Stimulated activated CD8-positive, alpha-beta memory T cell treated with anti-CD3 and anti-CD28 coated beads, Interleukin-15, amount 100 ng/mL, for 1 hour (primary cell): Measurements from ENCODE around the gene RNF34.
"Not testable (repeated sequence)": the region's sequence is repeated elsewhere in the genome, so short reads cannot be mapped to it uniquely, and the experiment has no call there.

Source experiments
- DNase-seq: peaks from one replicate; pipeline ENCODE4 v3.0.0-alpha.2; 2020; ENCODE audit warnings: low read depth

Gene RNF34

DNA sequence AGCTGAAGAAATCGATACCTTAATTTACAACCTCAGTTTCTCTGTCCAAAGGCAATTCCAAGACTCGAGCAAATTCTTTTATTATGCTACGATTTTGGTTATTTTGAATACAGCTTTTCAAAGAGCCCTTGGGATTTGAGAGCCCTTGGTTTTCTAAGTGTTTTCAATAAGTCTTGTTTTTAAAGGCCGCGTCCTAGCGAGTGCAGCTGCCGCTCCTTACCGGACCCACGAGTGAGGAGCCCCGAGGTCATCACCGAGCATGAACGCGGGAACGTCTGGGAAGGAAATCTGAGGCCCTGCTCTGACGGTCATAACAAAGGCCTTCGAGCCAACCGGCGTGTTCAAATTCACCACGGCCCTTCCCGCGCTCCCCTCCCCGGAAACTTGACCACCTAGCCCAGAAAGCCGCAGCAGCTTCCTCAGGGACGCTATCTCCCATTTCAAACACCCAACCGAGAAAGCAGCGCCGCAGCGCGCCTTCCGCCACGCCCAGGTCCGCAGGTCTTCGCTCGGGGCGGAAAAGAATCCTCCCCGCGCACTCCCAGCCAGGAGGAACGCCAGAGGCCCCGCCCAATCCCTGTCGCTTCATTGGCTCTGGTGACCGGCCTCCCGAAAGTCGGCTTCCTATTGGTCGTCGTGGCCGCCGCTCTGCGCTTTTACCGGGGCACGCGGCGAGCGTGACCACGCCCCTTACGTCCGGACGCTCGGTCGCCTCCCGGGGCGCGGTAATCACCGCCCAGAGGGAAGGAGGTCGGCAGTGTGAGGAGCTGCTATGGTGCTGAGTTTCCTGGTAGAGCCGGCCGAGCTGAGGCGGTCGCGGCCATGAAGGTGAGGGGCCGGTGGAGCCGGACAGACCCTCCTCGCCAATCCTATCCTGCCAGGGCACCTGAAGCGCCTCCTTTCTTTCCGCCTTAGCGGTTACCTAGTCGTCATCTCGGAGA, at the start of gene RNF34:
RNF34 (plus strand) TSS at position 728 of the 941 bp plus-strand sequence; CDS start at position 823, 95 bp downstream.
- DNase-seq = peak; percentile 94

- DNase-seq = peak; percentile 74
Measured at GRCh38 chr12:121351820-121352681, 47.9 kb upstream of the RNF34 start, which contains the start of gene ANAPC5. TSS of gene ANAPC5 (minus strand) at chr12:121352411. CDS start at chr12:121352340, 71 bp downstream.

DNA sequence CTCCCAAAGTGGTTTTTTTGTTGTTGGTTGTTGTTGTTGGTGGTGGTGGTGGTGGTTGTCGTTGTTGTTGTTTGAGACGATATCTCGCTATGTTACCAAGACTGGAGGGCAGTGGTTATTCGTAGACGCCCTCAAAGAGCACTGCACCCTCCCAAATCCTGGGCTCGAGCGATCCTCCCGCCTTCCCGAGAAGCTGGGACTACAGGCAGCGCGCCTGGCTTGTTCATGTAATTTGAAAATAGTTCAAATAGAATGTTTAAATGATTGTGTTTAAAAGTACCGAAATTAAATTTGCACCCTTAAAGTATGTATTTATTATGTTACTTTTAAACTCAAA, 47.3 kb upstream of the RNF34 start:
- DNase-seq = no peak

DNA sequence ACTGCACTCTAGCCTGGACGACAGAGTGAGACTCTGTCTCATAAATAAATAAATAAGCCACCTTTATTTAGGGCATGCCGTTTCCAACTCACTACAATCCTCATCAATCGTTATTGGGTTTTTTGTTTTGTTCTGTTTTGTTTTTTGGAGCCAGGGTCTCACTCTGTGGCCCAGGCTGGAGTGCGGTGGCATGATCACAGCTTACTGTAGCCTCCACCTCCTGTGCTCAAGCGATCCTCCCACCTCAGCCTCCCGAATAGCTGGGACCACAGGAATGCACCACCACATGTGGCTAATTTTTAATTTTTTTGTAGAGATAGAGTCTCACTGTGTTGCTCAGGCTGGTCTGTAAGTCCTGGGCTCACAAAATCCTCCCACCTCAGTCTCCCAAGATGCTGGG, 44.1 kb upstream of the RNF34 start:
- no peak for DNase-seq

DNA sequence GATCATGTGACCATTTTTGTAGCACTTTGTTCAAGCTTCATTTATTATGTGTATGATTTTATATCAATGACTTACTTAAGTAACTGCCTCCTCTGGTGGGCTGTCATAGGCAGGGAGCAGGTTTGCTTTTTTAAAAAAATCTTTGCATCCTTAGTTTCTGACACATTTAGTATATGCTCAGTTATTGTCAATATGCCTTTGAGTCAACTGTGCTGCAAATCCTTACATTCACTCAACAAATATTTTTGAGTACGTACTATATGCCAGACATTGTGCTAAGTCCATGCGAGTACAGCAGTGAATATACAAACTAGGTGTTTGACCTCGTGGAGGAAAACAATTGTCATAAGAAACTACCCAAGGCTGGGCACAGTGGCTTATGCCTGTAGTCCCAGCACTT, 43.3 kb upstream of the RNF34 start:
- no peak for DNase-seq

DNA sequence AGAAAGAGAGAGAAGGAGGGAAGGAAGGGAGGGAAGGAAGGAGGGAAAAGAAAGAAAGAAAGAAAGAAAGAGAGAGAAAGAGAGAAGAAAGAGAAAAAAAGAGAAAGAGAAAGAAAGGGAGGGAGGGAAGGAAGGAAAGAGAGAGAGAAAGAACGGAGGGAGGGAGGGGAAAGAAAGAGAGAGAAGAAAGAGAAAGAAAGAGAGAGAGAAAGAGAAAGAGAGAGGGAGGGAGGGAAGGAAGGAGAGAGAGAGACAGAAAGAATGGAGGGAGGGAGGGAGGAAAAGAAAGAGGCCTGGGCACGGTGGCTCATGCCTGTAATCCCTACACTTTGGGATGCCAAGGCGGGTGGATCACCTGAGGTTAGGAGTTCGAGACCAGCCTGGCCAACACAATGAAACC, 42.6 kb upstream of the RNF34 start:
- no peak for DNase-seq

DNA sequence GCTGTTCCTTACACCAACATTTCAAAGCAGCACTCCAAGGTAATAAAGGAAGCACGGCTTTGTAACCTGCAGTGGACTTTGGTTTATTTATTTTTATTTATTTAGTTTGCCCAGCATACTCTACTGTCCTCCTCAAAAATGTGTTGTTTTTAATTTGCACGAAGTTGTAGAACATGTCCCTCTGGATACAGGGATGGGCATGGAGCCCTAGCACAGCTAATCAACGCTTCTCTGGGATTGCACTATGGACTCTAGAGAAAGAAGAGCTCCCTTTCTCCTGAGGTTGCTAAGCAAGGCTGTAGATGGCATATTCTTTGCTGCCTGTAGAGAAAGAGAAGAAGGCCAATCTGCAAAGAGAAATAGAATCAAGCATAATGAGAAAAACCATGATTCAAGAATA, 41.8 kb upstream of the RNF34 start:
- no peak for DNase-seq

DNA sequence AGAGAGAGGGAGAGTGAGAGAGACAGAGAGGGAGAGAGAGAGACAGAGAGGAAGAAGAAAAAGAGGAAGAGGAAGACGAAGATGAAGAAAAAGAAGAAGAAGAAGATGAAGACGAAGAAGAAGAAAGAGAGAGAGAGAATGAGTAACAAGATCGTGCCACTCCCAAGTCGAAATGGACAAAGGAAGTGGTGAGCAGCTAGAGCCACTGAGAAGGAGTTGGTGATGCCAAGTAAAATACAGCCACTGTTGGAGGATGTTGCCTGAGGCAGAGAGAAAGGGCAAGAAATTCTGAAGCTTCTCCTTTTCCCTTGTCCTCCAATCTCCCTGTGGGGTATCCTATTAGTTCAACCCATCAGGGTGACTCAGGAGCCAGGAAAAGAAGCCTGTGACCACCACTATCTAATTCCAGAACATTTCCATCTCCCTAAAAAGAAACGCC, 35.2 kb upstream of the RNF34 start:
- no peak for DNase-seq

DNA sequence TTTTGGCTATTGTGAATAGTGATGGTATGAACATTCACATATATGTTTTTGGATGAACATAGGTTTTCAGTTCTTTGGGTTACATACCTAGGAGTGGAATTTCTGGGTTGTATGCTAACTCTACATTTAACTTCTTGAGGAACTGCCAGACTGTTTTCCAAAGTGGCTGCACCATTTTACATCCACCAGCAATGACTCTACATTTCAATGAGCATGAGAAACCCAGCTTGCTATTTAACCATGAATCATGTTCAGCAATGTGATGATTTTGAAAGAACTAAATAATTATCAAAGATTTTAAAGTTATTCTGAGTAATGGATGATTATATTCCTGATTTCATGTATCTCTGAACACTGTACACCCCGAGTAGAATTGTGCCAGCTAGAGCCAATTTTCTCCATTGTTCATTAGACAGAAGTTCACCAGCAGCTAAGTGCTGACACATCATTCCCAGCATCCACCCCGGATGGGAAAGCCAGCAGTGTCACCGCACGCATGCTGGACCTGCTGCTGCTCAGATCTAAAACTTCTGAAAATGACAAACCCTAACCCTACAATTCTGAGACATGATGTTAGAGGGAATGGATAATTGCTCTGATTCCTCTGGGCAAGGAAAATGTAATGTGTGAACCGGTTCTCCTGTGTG, 34.4 kb upstream of the RNF34 start:
- no peak for DNase-seq

- no peak for DNase-seq
Measured at GRCh38 chr12:121366063-121366459, 33.9 kb upstream of the RNF34 start.

DNA sequence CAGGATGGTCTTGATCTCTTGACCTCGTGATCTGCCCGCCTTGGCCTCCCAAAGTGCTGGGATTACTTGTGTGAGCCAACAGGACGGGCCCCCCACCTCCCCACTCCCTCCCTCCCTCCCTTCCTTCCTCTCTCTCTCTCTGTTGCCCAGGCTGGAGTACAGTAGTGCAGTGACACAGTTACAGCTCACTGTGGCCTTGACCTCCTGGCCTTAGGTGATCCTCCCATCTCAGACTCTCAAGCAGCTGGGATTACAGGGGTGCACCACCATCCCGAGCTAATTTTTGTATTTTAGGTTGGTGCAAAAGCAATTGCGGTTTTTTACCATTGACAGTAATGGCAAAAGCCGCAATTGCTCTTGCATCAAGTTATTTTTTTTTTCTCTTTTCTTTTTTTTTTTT, 28.5 kb upstream of the RNF34 start:
- no peak for DNase-seq

DNA sequence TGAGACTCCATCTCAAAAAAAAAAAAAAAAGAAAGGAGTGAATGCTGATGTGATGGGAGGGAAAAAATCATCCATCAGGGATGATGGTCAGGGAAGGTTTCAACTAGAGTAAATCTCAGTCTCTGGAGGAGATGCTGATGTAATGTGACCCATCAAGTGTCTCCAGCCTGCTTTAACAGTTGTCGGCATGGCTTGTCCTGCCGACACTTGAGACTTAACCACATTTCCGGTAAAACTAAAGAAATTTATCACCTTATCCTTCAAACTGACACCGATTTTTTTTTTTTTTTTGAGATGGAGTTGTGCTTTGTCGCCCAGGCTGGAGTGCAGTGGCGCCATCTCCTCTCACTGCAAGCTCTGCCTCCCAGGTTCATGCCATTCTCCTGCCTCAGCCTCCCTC, 26.2 kb upstream of the RNF34 start:
- DNase-seq = no peak

DNA sequence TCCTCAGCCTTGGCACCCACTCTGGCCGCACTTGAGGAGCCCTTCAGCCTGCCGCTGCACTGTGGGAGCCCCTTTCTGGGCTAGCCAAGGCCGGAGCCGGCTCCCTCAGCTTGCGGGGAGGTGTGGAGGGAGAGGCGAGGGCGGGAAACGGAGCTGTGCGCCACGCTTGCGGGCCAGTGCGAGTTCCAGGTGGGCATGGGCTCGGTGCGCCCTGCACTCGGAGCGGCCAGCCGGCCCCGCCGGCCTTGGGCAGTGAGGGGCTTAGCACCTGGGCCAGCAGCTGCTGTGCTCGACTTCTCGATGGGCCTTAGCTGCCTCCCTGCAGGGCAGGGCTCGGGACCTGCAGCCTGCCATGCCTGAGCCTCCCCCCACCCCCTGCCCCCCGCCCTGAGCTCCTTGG, 25.6 kb upstream of the RNF34 start:
- DNase-seq = not testable (repeated sequence)

GRCh38 chr12:121374945-121375584, 24.9 kb upstream of the RNF34 start:
- DNase-seq = not testable (repeated sequence)

DNA sequence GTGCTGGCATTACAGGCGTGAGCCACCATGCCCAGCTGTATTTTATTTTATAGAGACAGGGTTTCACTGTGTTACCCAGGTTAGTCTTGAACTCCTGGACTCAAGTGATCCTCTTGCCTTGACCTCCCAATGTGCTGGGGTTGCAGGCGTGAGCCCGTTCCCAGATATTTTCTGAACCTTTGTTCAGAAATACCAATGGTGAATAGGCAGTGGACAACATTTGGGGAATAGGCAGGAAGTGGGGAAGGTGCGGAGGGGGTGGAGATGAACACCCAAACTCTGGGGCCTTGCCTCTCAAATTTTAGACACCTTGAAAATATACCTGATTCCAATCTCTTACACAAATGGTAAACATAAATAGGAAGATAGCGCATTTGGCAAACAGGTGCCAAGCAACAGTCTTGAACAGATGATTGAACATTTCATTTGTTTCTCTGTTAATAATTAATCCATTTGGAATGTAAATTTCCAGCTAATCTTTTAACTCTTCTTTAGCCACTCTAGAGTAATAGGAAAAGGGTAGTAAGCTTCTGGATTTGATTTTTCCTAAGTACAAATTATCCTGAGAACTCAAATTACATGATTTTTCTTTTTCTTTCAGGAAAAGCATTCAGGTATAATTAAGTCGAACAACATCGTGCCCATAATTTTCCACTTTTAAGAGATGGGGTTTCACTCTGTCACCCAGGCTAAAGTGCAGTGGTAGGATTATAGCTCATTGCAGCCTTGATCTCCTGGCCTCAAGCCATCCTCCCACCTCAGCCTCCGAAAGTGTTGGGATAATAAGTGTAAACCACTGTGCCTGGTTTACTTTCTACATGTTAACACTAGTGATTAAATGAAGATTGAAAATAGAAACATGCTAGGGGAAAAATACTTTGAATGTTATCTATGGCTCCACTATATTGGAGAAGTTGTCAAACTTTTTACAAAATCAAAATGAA, 22.9 kb upstream of the RNF34 start:
- no peak for DNase-seq

DNA sequence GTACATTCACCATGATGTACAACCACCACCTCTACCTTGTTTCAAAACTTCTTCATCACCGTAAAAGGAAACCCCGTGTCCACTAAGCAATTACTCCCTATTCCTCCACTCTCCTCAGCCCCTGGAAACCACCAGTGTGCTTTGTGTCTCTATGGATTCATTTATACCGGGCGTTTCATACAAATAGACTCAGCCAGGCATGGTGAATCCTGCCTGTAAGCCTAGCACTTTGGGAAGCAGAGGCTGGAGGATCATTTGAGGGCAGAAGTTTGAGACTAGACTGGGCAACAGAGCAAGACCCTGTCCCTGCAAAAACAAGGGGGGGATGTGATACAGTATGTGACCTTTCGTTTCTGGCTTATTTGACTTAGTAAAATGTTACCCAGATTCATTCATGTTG, 21.2 kb upstream of the RNF34 start:
- DNase-seq = no peak

GRCh38 chr12:121379945-121380344, 20.0 kb upstream of the RNF34 start:
- DNase-seq = no peak

- no peak for DNase-seq
Measured at GRCh38 chr12:121383601-121384021, 16.3 kb upstream of the RNF34 start.

- DNase-seq = not testable (repeated sequence)
Measured at GRCh38 chr12:121384891-121385290, 15.0 kb upstream of the RNF34 start.

DNA sequence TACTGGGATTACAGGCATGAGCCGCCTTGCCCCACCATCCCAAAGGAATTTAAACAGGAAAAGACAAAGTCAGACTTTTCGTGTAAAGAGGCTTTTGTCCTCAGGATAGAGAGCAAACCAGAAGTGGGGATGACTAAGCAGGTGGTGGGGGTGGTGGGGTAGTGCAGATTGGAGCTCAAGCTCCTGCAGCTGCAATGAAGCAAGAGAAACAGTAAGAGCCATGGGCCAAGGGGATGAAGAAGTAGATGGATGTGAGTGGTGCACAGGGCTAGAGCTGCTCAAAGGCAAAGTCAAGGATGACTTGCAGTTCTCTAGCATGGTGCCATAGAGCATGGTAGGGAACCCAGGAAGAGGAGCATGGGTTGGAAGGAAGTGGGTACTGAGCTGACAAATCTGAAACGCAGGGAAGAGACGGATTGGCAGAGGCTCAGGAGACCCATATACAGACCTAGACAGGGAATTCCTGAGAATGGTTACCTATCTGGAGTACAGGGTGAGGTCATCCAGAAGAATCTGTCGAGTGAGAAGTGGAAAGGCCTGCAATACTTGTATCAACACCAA, 11.4 kb upstream of the RNF34 start:
- DNase-seq = no peak
